NB4 (cell line): ENCODE data around the gene PPP1R37.
A peak's percentile ranks its signal among the peaks of the same experiment; 100 is the strongest.

ENCODE experiments used
- DNase-seq: peaks from one replicate; pipeline ENCODE4 v3.0.0; 2010; ENCODE audit warnings: low read depth
- H3K4me3 ChIP-seq: one replicate; pipeline ENCODE4 v1.5.1; 2011; ENCODE audit warnings: mild to moderate bottlenecking, low read depth, low read length, moderate library complexity
- MYC ChIP-seq: IDR thresholded peaks from 2 replicates; pipeline ENCODE4 v1.6.1; 2011; ENCODE audit warnings: low read depth, low read length
- POLR2A ChIP-seq: IDR thresholded peaks from 2 replicates; pipeline ENCODE4 v1.6.1; 2011; ENCODE audit warnings: mild to moderate bottlenecking; ENCODE audit not compliant: insufficient read length; ENCODE audit errors: extremely low read depth
- TF ChIP-seq, protein P1 (sequence below): IDR thresholded peaks from 2 replicates; pipeline ENCODE4 v1.6.1; 2011; ENCODE audit warnings: low read depth, low read length
- TF ChIP-seq, protein P2 (sequence below): IDR thresholded peaks from one replicate; pipeline ENCODE4 v1.5.1; 2012; ENCODE audit warnings: low read depth, low read length

Gene PPP1R37

DNA sequence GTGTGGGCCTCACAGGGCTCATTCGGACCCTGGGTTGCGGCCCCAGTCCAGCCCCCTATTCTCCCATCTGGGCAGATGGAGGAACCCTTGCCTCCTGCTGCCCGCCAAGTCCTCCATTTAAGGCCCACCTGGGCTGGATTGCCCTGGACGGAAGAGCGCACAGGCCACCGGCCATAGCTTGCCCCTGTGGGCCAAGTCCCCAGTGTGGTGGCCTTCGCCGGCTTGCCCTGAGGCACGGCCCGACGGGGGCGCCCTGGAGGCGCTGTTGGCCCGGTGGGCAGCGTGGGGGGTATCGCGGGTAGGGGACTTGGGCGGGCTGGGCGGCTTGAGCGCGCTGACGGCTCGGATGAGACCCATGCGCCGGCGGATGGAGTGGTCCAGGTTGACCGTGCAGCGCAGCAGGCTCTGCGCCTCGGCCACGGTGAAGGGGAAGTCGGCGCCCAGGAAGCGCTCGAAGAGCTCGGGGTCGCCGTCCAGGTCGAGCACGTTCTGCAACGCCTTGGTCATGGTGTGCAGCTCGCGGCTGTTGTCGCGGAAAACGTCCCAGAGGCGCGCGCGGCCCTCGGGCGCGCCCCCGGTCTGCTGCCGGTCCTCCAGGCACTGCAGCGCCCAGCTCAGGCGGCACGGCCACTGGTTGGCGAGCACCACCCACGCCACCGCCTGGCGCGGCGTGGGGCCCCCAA, 59.0 kb downstream of the PPP1R37 start:
- H3K4me3 ChIP-seq: no peak overlapping the region
- DNase-seq: no peak
- no peak for TF ChIP-seq MYC
- TF ChIP-seq, protein P1, sequence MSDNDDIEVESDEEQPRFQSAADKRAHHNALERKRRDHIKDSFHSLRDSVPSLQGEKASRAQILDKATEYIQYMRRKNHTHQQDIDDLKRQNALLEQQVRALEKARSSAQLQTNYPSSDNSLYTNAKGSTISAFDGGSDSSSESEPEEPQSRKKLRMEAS: no peak
- TF ChIP-seq, protein P2, sequence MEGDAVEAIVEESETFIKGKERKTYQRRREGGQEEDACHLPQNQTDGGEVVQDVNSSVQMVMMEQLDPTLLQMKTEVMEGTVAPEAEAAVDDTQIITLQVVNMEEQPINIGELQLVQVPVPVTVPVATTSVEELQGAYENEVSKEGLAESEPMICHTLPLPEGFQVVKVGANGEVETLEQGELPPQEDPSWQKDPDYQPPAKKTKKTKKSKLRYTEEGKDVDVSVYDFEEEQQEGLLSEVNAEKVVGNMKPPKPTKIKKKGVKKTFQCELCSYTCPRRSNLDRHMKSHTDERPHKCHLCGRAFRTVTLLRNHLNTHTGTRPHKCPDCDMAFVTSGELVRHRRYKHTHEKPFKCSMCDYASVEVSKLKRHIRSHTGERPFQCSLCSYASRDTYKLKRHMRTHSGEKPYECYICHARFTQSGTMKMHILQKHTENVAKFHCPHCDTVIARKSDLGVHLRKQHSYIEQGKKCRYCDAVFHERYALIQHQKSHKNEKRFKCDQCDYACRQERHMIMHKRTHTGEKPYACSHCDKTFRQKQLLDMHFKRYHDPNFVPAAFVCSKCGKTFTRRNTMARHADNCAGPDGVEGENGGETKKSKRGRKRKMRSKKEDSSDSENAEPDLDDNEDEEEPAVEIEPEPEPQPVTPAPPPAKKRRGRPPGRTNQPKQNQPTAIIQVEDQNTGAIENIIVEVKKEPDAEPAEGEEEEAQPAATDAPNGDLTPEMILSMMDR: no peak
- TF ChIP-seq POLR2A: no peak

DNA sequence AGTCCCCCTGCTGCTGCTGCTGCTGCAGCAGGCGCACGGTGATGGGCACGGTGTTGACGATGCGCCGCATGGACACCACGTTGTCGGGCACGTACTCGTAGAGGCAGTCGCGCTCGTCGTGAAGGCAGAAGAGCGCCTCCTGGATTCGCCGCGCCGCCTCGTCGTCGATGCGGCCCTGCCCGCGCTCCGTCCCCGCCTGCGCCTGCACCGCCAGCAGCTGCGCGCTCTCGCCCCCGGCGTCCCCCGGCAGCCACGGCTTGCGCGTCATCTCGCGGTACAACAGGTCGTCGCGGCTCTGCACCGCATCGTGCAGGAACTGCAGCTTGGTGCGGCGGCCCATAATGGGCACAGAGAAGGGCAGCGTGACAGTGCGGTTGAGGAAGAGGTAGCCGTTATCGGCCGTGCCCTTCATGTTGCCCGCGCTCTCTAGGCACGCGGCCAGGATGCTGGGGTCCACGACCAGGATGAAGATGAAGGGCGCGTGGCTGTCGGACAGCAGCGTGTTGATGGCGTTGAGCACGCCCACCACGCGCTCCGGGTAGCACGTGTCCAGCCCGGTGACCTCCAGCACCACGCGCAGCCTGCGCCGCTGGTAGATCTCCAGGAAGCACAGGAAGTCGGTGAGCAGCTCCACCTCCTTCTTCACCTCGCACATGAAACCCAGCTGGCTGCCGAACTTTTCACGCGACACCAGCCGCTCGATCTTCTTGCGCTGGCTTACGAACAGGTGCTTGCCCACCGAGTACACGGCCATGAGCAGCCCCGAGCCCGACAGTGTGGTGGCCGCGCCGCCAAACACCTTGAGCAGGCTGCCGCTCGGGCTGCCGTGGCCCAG, 59.7 kb downstream of the PPP1R37 start:
- no peak for DNase-seq
- TF ChIP-seq MYC (no peak), POLR2A (no peak)
- TF ChIP-seq, protein P2: no peak
- TF ChIP-seq, protein P1: no peak
- H3K4me3 ChIP-seq: no peak overlapping the region

DNA sequence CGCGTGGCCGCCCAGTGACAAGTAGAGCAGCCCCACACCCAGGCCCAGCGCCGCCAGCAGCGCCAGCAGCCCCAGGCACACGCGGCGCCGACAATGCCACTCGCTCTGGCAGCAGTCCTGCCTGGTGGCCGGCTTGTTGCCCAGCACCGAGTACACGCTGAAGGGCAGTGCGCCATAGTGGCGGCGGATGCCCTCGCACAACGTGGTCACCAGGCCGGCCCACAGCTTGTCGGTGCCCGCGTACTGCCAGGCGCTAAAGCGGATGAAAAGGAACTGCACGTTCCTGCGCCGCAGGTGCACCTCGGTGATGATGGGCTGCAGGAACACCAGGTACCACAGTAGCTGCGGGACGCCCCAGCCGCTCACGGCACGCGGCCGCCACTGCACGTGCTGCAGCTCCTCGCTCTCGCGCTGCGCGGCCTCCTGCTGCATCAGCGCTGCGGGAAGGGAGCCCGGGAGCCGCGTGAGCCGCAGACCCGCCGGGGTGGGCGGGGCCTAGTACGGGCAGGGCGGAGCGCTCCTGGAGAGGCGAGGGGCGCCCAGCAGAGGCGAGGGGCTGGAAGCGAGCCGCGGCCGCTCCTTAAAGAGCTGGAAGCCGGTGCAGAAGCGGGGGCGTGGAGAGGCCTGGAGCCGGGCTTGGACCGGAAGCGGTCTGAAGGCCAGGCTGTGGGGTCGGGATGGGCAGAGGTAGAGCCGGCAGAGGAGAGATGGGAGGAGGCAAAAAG, 60.5 kb downstream of the PPP1R37 start:
- TF ChIP-seq, protein P1: no peak
- TF ChIP-seq MYC (no peak), POLR2A (no peak)
- TF ChIP-seq, protein P2: no peak
- H3K4me3 ChIP-seq: no peak overlapping the region
- DNase-seq: peak; percentile 55

DNA sequence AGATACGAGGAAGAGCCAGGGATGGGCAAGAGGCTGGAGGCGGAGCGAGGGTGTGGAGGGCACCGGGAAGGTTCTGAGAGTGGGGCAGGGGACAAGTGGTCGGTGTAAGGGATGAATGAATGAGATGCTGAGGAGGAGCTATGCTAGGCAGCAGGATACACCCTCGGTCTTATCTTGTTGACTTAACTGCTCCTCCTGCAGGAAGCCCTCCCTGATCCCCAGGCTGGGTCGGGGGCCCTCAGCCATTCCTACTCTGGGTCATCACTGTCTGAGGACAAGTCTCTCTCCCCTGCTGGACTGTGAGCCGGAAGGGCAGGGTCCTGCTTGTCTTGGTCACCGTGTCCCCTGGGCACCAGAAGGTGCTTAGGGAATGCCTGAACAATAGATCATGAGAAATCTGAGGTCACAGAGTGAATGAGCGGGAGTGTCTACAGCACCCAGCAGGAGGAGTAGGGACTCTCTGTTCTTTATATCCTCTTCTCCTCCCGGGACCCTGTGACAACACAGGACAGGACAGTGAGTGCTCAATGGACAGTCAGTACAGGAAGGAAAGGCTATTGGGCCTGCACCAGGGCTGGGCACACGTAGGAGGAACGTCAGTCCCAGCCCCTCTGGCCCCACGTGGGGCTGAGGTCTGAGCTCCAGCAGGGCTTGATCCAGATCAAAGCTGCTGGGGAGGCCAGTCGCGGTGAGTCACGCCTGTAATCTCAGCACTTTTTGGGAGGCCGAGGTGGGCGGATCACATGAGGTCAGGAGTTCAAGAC, 61.3 kb downstream of the PPP1R37 start:
- peak; percentile 50 for DNase-seq
- TF ChIP-seq POLR2A (no peak), MYC (no peak)
- TF ChIP-seq, protein P2: no peak
- TF ChIP-seq, protein P1: no peak
- no peak overlapping the region for H3K4me3 ChIP-seq

DNA sequence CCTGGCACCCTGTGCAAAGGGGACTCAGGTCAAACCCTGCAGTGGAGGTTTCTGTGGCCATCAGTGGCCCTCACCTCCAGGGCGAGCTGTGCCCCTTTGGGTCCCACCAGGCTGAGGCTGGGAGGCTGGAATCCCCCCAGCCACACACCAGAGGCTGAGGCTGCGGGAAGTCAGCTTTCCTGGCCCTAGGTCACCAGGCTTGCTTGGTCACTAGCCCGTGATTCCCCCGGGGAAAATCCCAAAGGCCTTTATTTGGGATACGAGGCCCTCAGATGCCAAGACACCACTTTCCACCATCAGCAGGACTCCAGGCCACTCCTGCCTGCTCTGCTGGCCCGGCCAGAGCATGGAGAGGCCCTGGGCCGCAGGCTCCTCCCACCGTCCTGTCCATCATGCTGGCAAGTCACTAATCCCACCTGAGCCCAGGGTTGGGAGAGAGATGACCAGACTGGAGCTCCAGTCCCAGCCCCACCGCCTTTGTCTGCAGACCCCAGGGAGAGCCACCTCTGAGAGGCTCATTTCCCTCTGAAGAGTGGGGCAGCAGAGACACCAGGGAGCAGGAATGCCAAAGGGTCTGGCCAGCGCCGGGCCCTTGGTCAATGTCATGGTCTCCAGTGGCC, 63.1 kb downstream of the PPP1R37 start:
- H3K4me3 ChIP-seq: no peak overlapping the region
- no peak for DNase-seq
- no peak for TF ChIP-seq POLR2A
- TF ChIP-seq, protein P2: no peak
- TF ChIP-seq, protein P1: no peak
- no peak for TF ChIP-seq MYC
